GM23338 (cell line): ENCODE measurements around the gene CEP131. TPM values are rescaled to one million over a fixed set of nuclear protein-coding genes. Genes with fewer than 3 reads are reported as not detected.

ENCODE experiments used
- ATAC-seq: fragments of 200-7000 bp; cut with Tn5 transposase; 3 replicates; pipeline ENCODE4 v1.9.1; 2020
- DNase-seq: peaks from one replicate; pipeline ENCODE4 v3.0.0-alpha.2; 2015; ENCODE audit warnings: low spot score
- H2AFZ ChIP-seq: fragments of 200-600 bp; sonication (generic); 2 replicates; pipeline ENCODE4 v1.8.0; 2016; ENCODE audit warnings: antibody characterized with exemption, mild to moderate bottlenecking, moderate library complexity
- H3F3A ChIP-seq: fragments of 200-600 bp; sonication (generic); replicated peaks from 2 replicates; pipeline ENCODE4 v1.8.0; 2017; ENCODE audit warnings: antibody characterized with exemption, mixed run types, low read depth
- H3K27ac ChIP-seq: fragments of 200-600 bp; sonication (generic); 2 replicates; pipeline ENCODE4 v1.6.1; 2016; ENCODE audit warnings: low read depth
- H3K27me3 ChIP-seq: fragments of 200-600 bp; sonication (generic); 2 replicates; pipeline ENCODE4 v1.8.0; 2016; ENCODE audit warnings: mild to moderate bottlenecking, mixed run types, moderate library complexity; ENCODE audit not compliant: insufficient read depth
- H3K36me3 ChIP-seq: fragments of 200-600 bp; sonication (generic); 2 replicates; pipeline ENCODE4 v1.8.0; 2016; ENCODE audit warnings: mild to moderate bottlenecking; ENCODE audit not compliant: insufficient read depth
- H3K4me1 ChIP-seq: fragments of 200-600 bp; sonication (generic); 2 replicates; pipeline ENCODE4 v1.8.0; 2016; ENCODE audit warnings: mild to moderate bottlenecking, moderate library complexity; ENCODE audit not compliant: insufficient read depth
- H3K4me2 ChIP-seq: fragments of 200-600 bp; sonication (generic); 2 replicates; pipeline ENCODE4 v1.7.1; 2017; ENCODE audit warnings: mixed run types
- H3K4me3 ChIP-seq: fragments of 200-600 bp; sonication (generic); 2 replicates; pipeline ENCODE4 v1.6.1; 2016; ENCODE audit warnings: mixed run types
- H3K79me2 ChIP-seq: fragments of 200-600 bp; sonication (generic); replicated peaks from 2 replicates; pipeline ENCODE4 v1.8.0; 2017; ENCODE audit warnings: mild to moderate bottlenecking; ENCODE audit not compliant: insufficient read depth
- H3K9me2 ChIP-seq: fragments of 200-600 bp; sonication (generic); 2 replicates; pipeline ENCODE4 v1.8.0; 2017; ENCODE audit not compliant: insufficient read depth
- H4K20me1 ChIP-seq: fragments of 200-600 bp; sonication (generic); replicated peaks from 2 replicates; pipeline ENCODE4 v1.8.0; 2017; ENCODE audit warnings: mild to moderate bottlenecking; ENCODE audit not compliant: insufficient read depth
- H3K27ac Mint-ChIP-seq: 2 replicates; pipeline ENCODE4 v1.8.0; 2020; ENCODE audit warnings: inconsistent platforms, mild to moderate bottlenecking, moderate library complexity, mixed read lengths
- H3K27me3 Mint-ChIP-seq: 3 replicates; pipeline ENCODE4 v1.8.0; 2022; ENCODE audit warnings: low read depth, mild to moderate bottlenecking, moderate library complexity, mixed read lengths, inconsistent platforms; ENCODE audit not compliant: insufficient read depth, poor library complexity
- H3K36me3 Mint-ChIP-seq: 3 replicates; pipeline ENCODE4 v1.8.0; 2021; ENCODE audit warnings: low read depth, mild to moderate bottlenecking, inconsistent platforms, moderate library complexity, mixed read lengths
- H3K4me1 Mint-ChIP-seq: 3 replicates; pipeline ENCODE4 v1.8.0; 2020; ENCODE audit warnings: mild to moderate bottlenecking, inconsistent platforms, mixed read lengths
- H3K4me3 Mint-ChIP-seq: 3 replicates; pipeline ENCODE4 v1.8.0; 2021; ENCODE audit warnings: moderate library complexity, mild to moderate bottlenecking, inconsistent platforms, mixed read lengths
- H3K9me3 Mint-ChIP-seq: 3 replicates; pipeline ENCODE4 v1.8.0; 2020; ENCODE audit warnings: moderate library complexity, mild to moderate bottlenecking, inconsistent platforms, mixed read lengths
- CREB1 ChIP-seq: fragments of 250-450 bp; sonication (Bioruptor Pico); IDR thresholded peaks from 2 replicates; pipeline ENCODE4 v1.5.0; 2020; ENCODE audit warnings: low read depth, mild to moderate bottlenecking, moderate library complexity
- EZH2 ChIP-seq: fragments of 200-600 bp; sonication (generic); IDR thresholded peaks from one replicate; pipeline ENCODE4 v1.8.0; 2017; ENCODE audit warnings: antibody characterized with exemption, mild to moderate bottlenecking, low read depth; ENCODE audit not compliant: unreplicated experiment
- EZH2phosphoT487 ChIP-seq: fragments of 200-600 bp; sonication (generic); IDR thresholded peaks from one replicate; pipeline ENCODE4 v1.8.1; 2018; ENCODE audit warnings: antibody characterized with exemption; ENCODE audit not compliant: unreplicated experiment
- NANOG ChIP-seq: IDR thresholded peaks from 2 replicates; pipeline ENCODE4 v1.6.1; 2016; ENCODE audit warnings: antibody characterized with exemption, borderline replicate concordance
- POLR2AphosphoS5 ChIP-seq: IDR thresholded peaks from 2 replicates; pipeline ENCODE4 v1.6.1; 2016; ENCODE audit warnings: antibody characterized with exemption, low read depth
- STAT1 ChIP-seq: IDR thresholded peaks from one replicate; pipeline ENCODE4 v1.6.1; 2016; ENCODE audit warnings: antibody characterized with exemption; ENCODE audit not compliant: unreplicated experiment
- ZNF114 ChIP-seq: fragments of 250-450 bp; sonication (Bioruptor Pico); IDR thresholded peaks from 2 replicates; pipeline ENCODE4 v1.5.0; 2020; ENCODE audit warnings: mild to moderate bottlenecking, moderate library complexity
- ZNF331 ChIP-seq: fragments of 250-450 bp; sonication (Bioruptor Pico); IDR thresholded peaks from 2 replicates; pipeline ENCODE4 v1.5.0; 2020; ENCODE audit warnings: low read depth, mild to moderate bottlenecking, moderate library complexity
- polyA plus RNA-seq: library from polyadenylated mRNA; unstranded; fragments of >200 nt; fragmentation: Nextera tagmentation; extraction: Ambion mirVana; gene quantifications from 2 replicates; pipeline ENCODE4 v1.2.1, GENCODE V29; 2016
- total RNA-seq: library from RNA; depleted of rRNA; stranded (reverse); fragments of >200 nt; shearing (Covaris generic); gene quantifications from 2 replicates; pipeline ENCODE4 v1.2.3, GENCODE V29; 2014
- TF ChIP-seq, protein P1 (sequence below): fragments of 250-450 bp; sonication (Bioruptor Pico); IDR thresholded peaks from 2 replicates; pipeline ENCODE4 v1.5.0; 2020; ENCODE audit warnings: mild to moderate bottlenecking, moderate library complexity
- TF ChIP-seq, protein P2 (sequence below), 2 experiments: fragments of 200-600 bp in 1 of 2; sonication (generic) in 1 of 2; conservative IDR thresholded peaks; 2 replicates each; pipeline versions ENCODE4 v1.5.1 to v1.6.1; 2016 to 2017; ENCODE audit warnings: antibody characterized with exemption in 2 of 2, low read depth in 2 of 2, mild to moderate bottlenecking in 2 of 2, moderate library complexity in 1 of 2
- TF ChIP-seq, protein P3 (sequence below): IDR thresholded peaks from one replicate; pipeline ENCODE4 v1.6.1; 2018; ENCODE audit warnings: antibody characterized with exemption; ENCODE audit not compliant: unreplicated experiment

CEP131 gene
- total and polyA plus RNA-seq, 2 experiments from 2014 or later, result 26.8 to 35.5 TPM

DNA sequence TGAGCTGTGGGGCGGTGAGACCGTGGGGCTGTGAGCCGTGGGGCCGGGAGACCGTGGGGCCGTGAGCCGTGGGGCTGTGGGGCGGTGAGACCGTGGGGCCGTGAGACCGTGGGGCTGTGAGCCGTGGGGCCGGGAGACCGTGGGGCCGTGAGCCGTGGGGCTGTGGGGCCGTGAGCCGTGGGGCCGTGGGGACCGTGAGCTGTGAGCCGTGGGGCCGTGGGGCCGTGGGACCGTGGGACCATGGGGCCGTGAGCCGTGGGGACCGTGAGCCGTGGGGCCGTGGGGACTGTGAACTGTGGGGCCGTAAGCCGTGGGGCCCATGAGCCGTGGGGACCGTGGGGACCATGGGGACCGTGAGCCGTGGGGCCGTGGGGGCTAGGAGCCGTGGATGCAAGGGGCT, 82.1 kb downstream of the CEP131 start:
- no peak for DNase-seq
- H3K9me3 Mint-ChIP-seq, result peaks cover 18% of the 10 kb centered on the region
- H3K79me2 ChIP-seq, result no peaks in the 10 kb centered on the region
- H3K4me1 ChIP-seq, result no peaks in the 10 kb centered on the region
- H3K4me1 Mint-ChIP-seq, result no peaks in the 10 kb centered on the region
- ATAC-seq, result no peak
- no peaks in the 10 kb centered on the region; the same call in 2 of the 3 replicates for H3K36me3 Mint-ChIP-seq
- H3K27ac ChIP-seq, result no peak overlapping the region
- H3K9me2 ChIP-seq, result no peaks in the 10 kb centered on the region
- no peak for TF ChIP-seq NANOG
- H2AFZ ChIP-seq, result no peak overlapping the region
- no peak overlapping the region for H3K27ac Mint-ChIP-seq
- peaks cover 25% of the 10 kb centered on the region for H3K27me3 Mint-ChIP-seq
- no peak overlapping the region for H3K4me3 Mint-ChIP-seq
- H3K4me3 ChIP-seq, result no peak overlapping the region
- no peaks in the 10 kb centered on the region for H3K36me3 ChIP-seq
- peaks cover 16% of the 10 kb centered on the region for H3F3A ChIP-seq
- H3K4me2 ChIP-seq, result no peak overlapping the region
- no peaks in the 10 kb centered on the region for H3K27me3 ChIP-seq
- no peaks in the 10 kb centered on the region for H4K20me1 ChIP-seq

DNA sequence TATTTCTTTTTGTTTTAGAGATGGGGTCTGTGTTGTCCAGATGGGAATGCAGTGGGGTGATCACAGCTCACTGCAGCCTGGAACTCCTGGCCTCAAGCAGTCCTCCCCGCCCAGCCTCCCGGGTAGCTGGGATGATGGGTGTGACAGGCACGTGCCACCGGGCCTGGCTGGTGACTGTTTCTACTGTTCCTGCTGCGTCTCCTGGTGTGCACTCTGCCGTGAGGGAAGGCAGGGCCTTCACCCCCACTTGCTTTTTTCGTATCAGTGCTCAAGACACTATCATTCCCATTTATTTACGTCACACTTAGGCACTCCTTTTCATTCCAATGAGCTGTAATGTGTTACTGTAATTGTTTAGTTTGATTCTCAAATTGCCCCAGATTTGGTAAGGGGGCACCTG, 82.7 kb downstream of the CEP131 start:
- peaks cover 24% of the 10 kb centered on the region for H3K27me3 Mint-ChIP-seq
- TF ChIP-seq, protein P1, sequence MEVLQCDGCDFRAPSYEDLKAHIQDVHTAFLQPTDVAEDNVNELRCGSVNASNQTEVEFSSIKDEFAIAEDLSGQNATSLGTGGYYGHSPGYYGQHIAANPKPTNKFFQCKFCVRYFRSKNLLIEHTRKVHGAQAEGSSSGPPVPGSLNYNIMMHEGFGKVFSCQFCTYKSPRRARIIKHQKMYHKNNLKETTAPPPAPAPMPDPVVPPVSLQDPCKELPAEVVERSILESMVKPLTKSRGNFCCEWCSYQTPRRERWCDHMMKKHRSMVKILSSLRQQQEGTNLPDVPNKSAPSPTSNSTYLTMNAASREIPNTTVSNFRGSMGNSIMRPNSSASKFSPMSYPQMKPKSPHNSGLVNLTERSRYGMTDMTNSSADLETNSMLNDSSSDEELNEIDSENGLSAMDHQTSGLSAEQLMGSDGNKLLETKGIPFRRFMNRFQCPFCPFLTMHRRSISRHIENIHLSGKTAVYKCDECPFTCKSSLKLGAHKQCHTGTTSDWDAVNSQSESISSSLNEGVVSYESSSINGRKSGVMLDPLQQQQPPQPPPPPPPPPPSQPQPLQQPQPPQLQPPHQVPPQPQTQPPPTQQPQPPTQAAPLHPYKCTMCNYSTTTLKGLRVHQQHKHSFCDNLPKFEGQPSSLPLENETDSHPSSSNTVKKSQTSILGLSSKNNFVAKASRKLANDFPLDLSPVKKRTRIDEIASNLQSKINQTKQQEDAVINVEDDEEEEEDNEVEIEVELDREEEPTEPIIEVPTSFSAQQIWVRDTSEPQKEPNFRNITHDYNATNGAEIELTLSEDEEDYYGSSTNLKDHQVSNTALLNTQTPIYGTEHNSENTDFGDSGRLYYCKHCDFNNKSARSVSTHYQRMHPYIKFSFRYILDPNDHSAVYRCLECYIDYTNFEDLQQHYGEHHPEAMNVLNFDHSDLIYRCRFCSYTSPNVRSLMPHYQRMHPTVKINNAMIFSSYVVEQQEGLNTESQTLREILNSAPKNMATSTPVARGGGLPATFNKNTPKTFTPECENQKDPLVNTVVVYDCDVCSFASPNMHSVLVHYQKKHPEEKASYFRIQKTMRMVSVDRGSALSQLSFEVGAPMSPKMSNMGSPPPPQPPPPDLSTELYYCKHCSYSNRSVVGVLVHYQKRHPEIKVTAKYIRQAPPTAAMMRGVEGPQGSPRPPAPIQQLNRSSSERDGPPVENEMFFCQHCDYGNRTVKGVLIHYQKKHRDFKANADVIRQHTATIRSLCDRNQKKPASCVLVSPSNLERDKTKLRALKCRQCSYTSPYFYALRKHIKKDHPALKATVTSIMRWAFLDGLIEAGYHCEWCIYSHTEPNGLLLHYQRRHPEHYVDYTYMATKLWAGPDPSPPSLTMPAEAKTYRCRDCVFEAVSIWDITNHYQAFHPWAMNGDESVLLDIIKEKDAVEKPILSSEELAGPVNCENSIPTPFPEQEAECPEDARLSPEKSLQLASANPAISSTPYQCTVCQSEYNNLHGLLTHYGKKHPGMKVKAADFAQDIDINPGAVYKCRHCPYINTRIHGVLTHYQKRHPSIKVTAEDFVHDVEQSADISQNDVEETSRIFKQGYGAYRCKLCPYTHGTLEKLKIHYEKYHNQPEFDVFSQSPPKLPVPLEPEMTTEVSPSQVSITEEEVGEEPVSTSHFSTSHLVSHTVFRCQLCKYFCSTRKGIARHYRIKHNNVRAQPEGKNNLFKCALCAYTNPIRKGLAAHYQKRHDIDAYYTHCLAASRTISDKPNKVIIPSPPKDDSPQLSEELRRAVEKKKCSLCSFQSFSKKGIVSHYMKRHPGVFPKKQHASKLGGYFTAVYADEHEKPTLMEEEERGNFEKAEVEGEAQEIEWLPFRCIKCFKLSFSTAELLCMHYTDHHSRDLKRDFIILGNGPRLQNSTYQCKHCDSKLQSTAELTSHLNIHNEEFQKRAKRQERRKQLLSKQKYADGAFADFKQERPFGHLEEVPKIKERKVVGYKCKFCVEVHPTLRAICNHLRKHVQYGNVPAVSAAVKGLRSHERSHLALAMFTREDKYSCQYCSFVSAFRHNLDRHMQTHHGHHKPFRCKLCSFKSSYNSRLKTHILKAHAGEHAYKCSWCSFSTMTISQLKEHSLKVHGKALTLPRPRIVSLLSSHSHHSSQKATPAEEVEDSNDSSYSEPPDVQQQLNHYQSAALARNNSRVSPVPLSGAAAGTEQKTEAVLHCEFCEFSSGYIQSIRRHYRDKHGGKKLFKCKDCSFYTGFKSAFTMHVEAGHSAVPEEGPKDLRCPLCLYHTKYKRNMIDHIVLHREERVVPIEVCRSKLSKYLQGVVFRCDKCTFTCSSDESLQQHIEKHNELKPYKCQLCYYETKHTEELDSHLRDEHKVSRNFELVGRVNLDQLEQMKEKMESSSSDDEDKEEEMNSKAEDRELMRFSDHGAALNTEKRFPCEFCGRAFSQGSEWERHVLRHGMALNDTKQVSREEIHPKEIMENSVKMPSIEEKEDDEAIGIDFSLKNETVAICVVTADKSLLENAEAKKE (CRISPR knock-in tag), result no peak
- no peak for TF ChIP-seq POLR2AphosphoS5
- TF ChIP-seq, protein P2, sequence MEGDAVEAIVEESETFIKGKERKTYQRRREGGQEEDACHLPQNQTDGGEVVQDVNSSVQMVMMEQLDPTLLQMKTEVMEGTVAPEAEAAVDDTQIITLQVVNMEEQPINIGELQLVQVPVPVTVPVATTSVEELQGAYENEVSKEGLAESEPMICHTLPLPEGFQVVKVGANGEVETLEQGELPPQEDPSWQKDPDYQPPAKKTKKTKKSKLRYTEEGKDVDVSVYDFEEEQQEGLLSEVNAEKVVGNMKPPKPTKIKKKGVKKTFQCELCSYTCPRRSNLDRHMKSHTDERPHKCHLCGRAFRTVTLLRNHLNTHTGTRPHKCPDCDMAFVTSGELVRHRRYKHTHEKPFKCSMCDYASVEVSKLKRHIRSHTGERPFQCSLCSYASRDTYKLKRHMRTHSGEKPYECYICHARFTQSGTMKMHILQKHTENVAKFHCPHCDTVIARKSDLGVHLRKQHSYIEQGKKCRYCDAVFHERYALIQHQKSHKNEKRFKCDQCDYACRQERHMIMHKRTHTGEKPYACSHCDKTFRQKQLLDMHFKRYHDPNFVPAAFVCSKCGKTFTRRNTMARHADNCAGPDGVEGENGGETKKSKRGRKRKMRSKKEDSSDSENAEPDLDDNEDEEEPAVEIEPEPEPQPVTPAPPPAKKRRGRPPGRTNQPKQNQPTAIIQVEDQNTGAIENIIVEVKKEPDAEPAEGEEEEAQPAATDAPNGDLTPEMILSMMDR (conservative IDR thresholded peaks at IDR 0.05; ENCODE audit: low read depth in 2 of 2), result no peak
- no peak for TF ChIP-seq NANOG
- TF ChIP-seq CREB1 (CRISPR knock-in tag), result no peak
- TF ChIP-seq EZH2, result no peak
- TF ChIP-seq ZNF114, result no peak
- no peak for TF ChIP-seq ZNF331 (CRISPR knock-in tag)
- no peak for TF ChIP-seq STAT1
- no peak for TF ChIP-seq EZH2phosphoT487
- TF ChIP-seq, protein P3, sequence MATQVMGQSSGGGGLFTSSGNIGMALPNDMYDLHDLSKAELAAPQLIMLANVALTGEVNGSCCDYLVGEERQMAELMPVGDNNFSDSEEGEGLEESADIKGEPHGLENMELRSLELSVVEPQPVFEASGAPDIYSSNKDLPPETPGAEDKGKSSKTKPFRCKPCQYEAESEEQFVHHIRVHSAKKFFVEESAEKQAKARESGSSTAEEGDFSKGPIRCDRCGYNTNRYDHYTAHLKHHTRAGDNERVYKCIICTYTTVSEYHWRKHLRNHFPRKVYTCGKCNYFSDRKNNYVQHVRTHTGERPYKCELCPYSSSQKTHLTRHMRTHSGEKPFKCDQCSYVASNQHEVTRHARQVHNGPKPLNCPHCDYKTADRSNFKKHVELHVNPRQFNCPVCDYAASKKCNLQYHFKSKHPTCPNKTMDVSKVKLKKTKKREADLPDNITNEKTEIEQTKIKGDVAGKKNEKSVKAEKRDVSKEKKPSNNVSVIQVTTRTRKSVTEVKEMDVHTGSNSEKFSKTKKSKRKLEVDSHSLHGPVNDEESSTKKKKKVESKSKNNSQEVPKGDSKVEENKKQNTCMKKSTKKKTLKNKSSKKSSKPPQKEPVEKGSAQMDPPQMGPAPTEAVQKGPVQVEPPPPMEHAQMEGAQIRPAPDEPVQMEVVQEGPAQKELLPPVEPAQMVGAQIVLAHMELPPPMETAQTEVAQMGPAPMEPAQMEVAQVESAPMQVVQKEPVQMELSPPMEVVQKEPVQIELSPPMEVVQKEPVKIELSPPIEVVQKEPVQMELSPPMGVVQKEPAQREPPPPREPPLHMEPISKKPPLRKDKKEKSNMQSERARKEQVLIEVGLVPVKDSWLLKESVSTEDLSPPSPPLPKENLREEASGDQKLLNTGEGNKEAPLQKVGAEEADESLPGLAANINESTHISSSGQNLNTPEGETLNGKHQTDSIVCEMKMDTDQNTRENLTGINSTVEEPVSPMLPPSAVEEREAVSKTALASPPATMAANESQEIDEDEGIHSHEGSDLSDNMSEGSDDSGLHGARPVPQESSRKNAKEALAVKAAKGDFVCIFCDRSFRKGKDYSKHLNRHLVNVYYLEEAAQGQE, result no peak

More for the DNA sequence above, 82.7 kb downstream of the CEP131 start:
- no peaks in the 10 kb centered on the region for H3K9me2 ChIP-seq
- H3K4me2 ChIP-seq, result no peak overlapping the region
- no peak overlapping the region for H3K27ac Mint-ChIP-seq
- H3K36me3 ChIP-seq, result no peaks in the 10 kb centered on the region
- DNase-seq (no peak), ATAC-seq (no peak)
- H2AFZ ChIP-seq, result no peak overlapping the region
- no peak overlapping the region for H3K4me3 Mint-ChIP-seq
- no peaks in the 10 kb centered on the region for H3K4me1 ChIP-seq
- no peak overlapping the region for H3K4me3 ChIP-seq
- H3K79me2 ChIP-seq, result no peaks in the 10 kb centered on the region
- no peaks in the 10 kb centered on the region for H4K20me1 ChIP-seq
- H3K9me3 Mint-ChIP-seq, result peaks cover 18% of the 10 kb centered on the region
- no peaks in the 10 kb centered on the region; the same call in 2 of the 3 replicates for H3K36me3 Mint-ChIP-seq
- no peaks in the 10 kb centered on the region for H3K27me3 ChIP-seq
- no peak overlapping the region for H3K27ac ChIP-seq
- no peaks in the 10 kb centered on the region for H3K4me1 Mint-ChIP-seq
- peaks cover 16% of the 10 kb centered on the region for H3F3A ChIP-seq
